ENCODE results near the gene CCNY.

Gene CCNY

GRCh38 chr10:35497909-35498308 lies 161.6 kb downstream of the CCNY start:
- no peak for TF ChIP-seq CTCF (IDR thresholded peaks at IDR 0.05; ENCODE audit: low read depth, low read length, poor library complexity, severe bottlenecking)
- TF ChIP-seq EZH2phosphoT487 (IDR thresholded peaks at IDR 0.05; ENCODE audit: borderline replicate concordance, low read length), result no peak
- Histone ChIP-seq H3K9me3 (ENCODE audit: control insufficient read depth, insufficient read depth, low read length) (no peaks in the 10 kb centered on the region), H3K9me2 (replicated peaks; ENCODE audit: control insufficient read depth, low read length) (no peaks in the 10 kb centered on the region), H3K27ac (ENCODE audit: low read depth, low read length) (no peak overlapping the region), H3K4me3 (ENCODE audit: low read length) (no peak overlapping the region), H3K27me3 (ENCODE audit: control insufficient read depth, low read length) (no peaks in the 10 kb centered on the region), H3K4me1 (ENCODE audit: control insufficient read depth, low read length) (peaks cover 60% of the 10 kb centered on the region), H3K79me2 (ENCODE audit: control insufficient read depth, low read length) (peaks cover 19% of the 10 kb centered on the region), H3K4me2 (ENCODE audit: low read length) (peak overlapping the region; percentile 56; the same call in 1 of the 2 replicates), H4K20me1 (ENCODE audit: control insufficient read depth, insufficient read depth, low read depth, low read length) (no peaks in the 10 kb centered on the region), H3F3A (ENCODE audit: control insufficient read depth, insufficient read depth) (no peaks in the 10 kb centered on the region), H3K36me3 (ENCODE audit: control insufficient read depth, low read length) (no peaks in the 10 kb centered on the region)

- Histone ChIP-seq H3K4me3 (ENCODE audit: low read length) (peak overlapping the region; percentile 15), H4K20me1 (ENCODE audit: control insufficient read depth, insufficient read depth, low read depth, low read length) (no peaks in the 10 kb centered on the region), H3K4me2 (ENCODE audit: low read length) (peak overlapping the region; percentile 56), H3K9me2 (replicated peaks; ENCODE audit: control insufficient read depth, low read length) (no peaks in the 10 kb centered on the region), H3K9me3 (ENCODE audit: control insufficient read depth, insufficient read depth, low read length) (no peaks in the 10 kb centered on the region), H3K4me1 (ENCODE audit: control insufficient read depth, low read length) (peaks cover 53% of the 10 kb centered on the region), H3K36me3 (ENCODE audit: control insufficient read depth, low read length) (no peaks in the 10 kb centered on the region), H3K27ac (ENCODE audit: low read depth, low read length) (no peak overlapping the region), H3K79me2 (ENCODE audit: control insufficient read depth, low read length) (peaks cover 19% of the 10 kb centered on the region), H3F3A (ENCODE audit: control insufficient read depth, insufficient read depth) (no peaks in the 10 kb centered on the region), H3K27me3 (ENCODE audit: control insufficient read depth, low read length) (no peaks in the 10 kb centered on the region)
- no peak for TF ChIP-seq EZH2phosphoT487 (IDR thresholded peaks at IDR 0.05; ENCODE audit: borderline replicate concordance, low read length)
- TF ChIP-seq CTCF (IDR thresholded peaks at IDR 0.05; ENCODE audit: low read depth, low read length, poor library complexity, severe bottlenecking), result no peak
Measured at GRCh38 chr10:35498693-35499092, 162.4 kb downstream of the CCNY start.

DNA sequence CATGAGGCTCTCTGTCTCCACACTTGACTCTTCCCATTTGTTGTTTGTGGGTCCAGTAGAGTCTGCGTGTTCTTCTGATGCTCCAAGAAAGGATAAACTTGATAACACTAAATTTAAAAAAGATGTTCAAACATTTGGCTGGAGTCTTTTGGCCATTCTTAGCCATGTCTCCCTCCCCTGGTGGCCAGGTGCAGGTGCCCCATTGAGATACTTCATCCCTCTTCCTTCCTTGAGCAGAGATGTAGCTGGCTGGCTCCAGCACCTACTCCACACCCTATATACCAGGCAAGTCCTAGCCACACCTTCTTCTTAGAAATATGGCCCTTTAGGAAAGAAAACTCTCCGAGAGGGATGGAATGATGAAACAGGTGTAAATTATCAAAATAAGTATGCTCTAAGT lies 165.6 kb downstream of the CCNY start:
- H3K4me1 ChIP-seq (ENCODE audit: control insufficient read depth, low read length), result peaks cover 32% of the 10 kb centered on the region
- TF ChIP-seq EZH2phosphoT487 (IDR thresholded peaks at IDR 0.05; ENCODE audit: borderline replicate concordance, low read length) (no peak), CTCF (IDR thresholded peaks at IDR 0.05; ENCODE audit: low read depth, low read length, poor library complexity, severe bottlenecking) (no peak)
- H3K36me3 ChIP-seq (ENCODE audit: control insufficient read depth, low read length), result no peaks in the 10 kb centered on the region
- no peaks in the 10 kb centered on the region for H4K20me1 ChIP-seq (ENCODE audit: control insufficient read depth, insufficient read depth, low read depth, low read length)
- H3K4me3 ChIP-seq (ENCODE audit: low read length), result no peak overlapping the region
- no peaks in the 10 kb centered on the region for H3F3A ChIP-seq (ENCODE audit: control insufficient read depth, insufficient read depth)
- no peaks in the 10 kb centered on the region for H3K27me3 ChIP-seq (ENCODE audit: control insufficient read depth, low read length)
- H3K4me2 ChIP-seq (ENCODE audit: low read length), result no peak overlapping the region
- peaks cover 15% of the 10 kb centered on the region for H3K79me2 ChIP-seq (ENCODE audit: control insufficient read depth, low read length)
- no peaks in the 10 kb centered on the region for H3K9me2 ChIP-seq (replicated peaks; ENCODE audit: control insufficient read depth, low read length)
- no peak overlapping the region for H3K27ac ChIP-seq (ENCODE audit: low read depth, low read length)
- H3K9me3 ChIP-seq (ENCODE audit: control insufficient read depth, insufficient read depth, low read length), result no peaks in the 10 kb centered on the region

DNA sequence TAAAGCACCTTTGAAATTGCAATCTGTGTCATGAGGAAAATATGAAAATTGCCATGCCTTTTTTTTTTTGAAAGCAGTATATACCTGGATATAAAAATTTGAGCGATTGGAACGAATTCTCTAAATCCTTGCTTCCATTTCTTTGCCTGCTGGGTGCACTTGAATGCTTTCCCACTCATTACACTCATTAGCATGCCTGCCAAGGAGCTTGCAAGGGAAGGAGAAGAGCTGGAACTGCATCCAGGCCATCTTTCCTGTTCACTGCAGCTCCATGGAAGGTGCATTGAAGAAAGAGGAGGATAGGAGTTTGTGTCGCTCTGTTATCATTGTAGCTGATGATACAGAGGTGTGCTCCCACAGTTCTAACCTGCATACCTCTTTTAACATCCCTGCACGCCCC lies 166.4 kb downstream of the CCNY start:
- Histone ChIP-seq H4K20me1 (ENCODE audit: control insufficient read depth, insufficient read depth, low read depth, low read length) (no peaks in the 10 kb centered on the region), H3K4me3 (ENCODE audit: low read length) (no peak overlapping the region), H3K9me3 (ENCODE audit: control insufficient read depth, insufficient read depth, low read length) (no peaks in the 10 kb centered on the region), H3K27me3 (ENCODE audit: control insufficient read depth, low read length) (no peaks in the 10 kb centered on the region), H3F3A (ENCODE audit: control insufficient read depth, insufficient read depth) (no peaks in the 10 kb centered on the region), H3K79me2 (ENCODE audit: control insufficient read depth, low read length) (peaks cover 15% of the 10 kb centered on the region), H3K9me2 (replicated peaks; ENCODE audit: control insufficient read depth, low read length) (no peaks in the 10 kb centered on the region), H3K4me2 (ENCODE audit: low read length) (no peak overlapping the region), H3K36me3 (ENCODE audit: control insufficient read depth, low read length) (no peaks in the 10 kb centered on the region), H3K27ac (ENCODE audit: low read depth, low read length) (no peak overlapping the region), H3K4me1 (ENCODE audit: control insufficient read depth, low read length) (peaks cover 36% of the 10 kb centered on the region)
- TF ChIP-seq EZH2phosphoT487 (IDR thresholded peaks at IDR 0.05; ENCODE audit: borderline replicate concordance, low read length), result no peak
- no peak for TF ChIP-seq CTCF (IDR thresholded peaks at IDR 0.05; ENCODE audit: low read depth, low read length, poor library complexity, severe bottlenecking)

Measured in DOHH2 (cell line).